NOMO-1 treated with dmso at 0.1 percent for 144 hours (cell line): ENCODE measurements around the gene SMIM44.
A peak's percentile ranks its signal among the peaks of the same experiment; 100 is the strongest.
"Not testable (repeated sequence)": the region's sequence is repeated elsewhere in the genome, so short reads cannot be mapped to it uniquely, and the experiment has no call there.

Experiments
- DNase-seq: peaks from one replicate; lab custom pipeline; 2025; ENCODE audit not compliant: unreplicated experiment; lab: John Stamatoyannopoulos, UW

SMIM44 gene

GRCh38 chr19:3518255-3518654 is 35.0 kb upstream of the SMIM44 start:
- no peak for DNase-seq

GRCh38 chr19:3517638-3518037 is 34.4 kb upstream of the SMIM44 start:
- DNase-seq, result no peak

- no peak for DNase-seq
Observed at GRCh38 chr19:3516675-3517207, 33.5 kb upstream of the SMIM44 start.

GRCh38 chr19:3515891-3516422 is 32.7 kb upstream of the SMIM44 start:
- DNase-seq, result no peak

GRCh38 chr19:3514930-3515329 is 31.7 kb upstream of the SMIM44 start:
- DNase-seq, result no peak

GRCh38 chr19:3513229-3514140 is 30.2 kb upstream of the SMIM44 start:
- DNase-seq, result no peak

GRCh38 chr19:3512562-3513228 is 29.5 kb upstream of the SMIM44 start:
- no peak for DNase-seq

- DNase-seq, result no peak
Observed at GRCh38 chr19:3511506-3512251, 28.4 kb upstream of the SMIM44 start.

- DNase-seq, result no peak
Observed at GRCh38 chr19:3510727-3511126, 27.5 kb upstream of the SMIM44 start.

- DNase-seq, result no peak
Observed at GRCh38 chr19:3509566-3509989, 26.3 kb upstream of the SMIM44 start.

- DNase-seq, result no peak
Observed at GRCh38 chr19:3508771-3509535, 25.7 kb upstream of the SMIM44 start.

- not testable (repeated sequence) for DNase-seq
Observed at GRCh38 chr19:3508121-3508661, 24.9 kb upstream of the SMIM44 start.

GRCh38 chr19:3507371-3508120 is 24.3 kb upstream of the SMIM44 start:
- no peak for DNase-seq

GRCh38 chr19:3506384-3507340 is 23.4 kb upstream of the SMIM44 start:
- DNase-seq, result peak; percentile 7

- DNase-seq, result peak; percentile 97
Observed at GRCh38 chr19:3505598-3506383, 22.6 kb upstream of the SMIM44 start, which contains the start of gene FZR1. FZR1 (plus strand) TSS chr19:3506311; CDS start chr19:3522990, 16,679 bp downstream.

GRCh38 chr19:3504735-3505134 is 21.5 kb upstream of the SMIM44 start:
- DNase-seq, result no peak

- no peak for DNase-seq
Observed at GRCh38 chr19:3503036-3503572, 19.9 kb upstream of the SMIM44 start.
